A204.1 (cell line): ENCODE measurements around the gene SYTL1.

Experiments used
- FAIRE-seq: peaks from 2 replicates; lab custom pipeline; 2012; peaks lifted over from hg19 to GRCh38; lab: Jason Lieb, UNC

Gene SYTL1

DNA sequence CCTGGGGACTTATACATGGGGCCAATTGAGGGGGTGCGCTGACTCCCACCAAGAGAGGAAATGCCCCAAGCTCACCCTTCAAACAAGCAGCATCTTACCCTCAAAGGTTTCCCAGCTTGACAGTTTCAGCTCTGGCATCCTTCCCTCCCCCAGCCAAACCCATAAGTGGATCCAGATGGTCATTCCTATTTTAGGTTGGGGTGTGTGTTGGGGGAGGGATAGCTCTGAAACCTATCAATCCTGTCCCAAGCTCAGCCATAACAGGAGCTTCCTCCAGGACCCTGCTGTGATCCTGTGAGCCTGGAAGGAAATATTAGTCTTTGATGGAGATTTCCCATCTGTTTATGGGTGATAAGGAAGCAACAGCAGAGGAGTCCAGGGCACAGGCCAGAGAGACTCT, 23.2 kb upstream of the SYTL1 start:
- no peak for FAIRE-seq

GRCh38 chr1:27321813-27322568, 19.8 kb upstream of the SYTL1 start, which contains the start of gene TMEM222:
TSS of gene TMEM222 (plus strand) at chr1:27322163. CDS start at chr1:27322198, 35 bp downstream.
- FAIRE-seq = no peak

DNA sequence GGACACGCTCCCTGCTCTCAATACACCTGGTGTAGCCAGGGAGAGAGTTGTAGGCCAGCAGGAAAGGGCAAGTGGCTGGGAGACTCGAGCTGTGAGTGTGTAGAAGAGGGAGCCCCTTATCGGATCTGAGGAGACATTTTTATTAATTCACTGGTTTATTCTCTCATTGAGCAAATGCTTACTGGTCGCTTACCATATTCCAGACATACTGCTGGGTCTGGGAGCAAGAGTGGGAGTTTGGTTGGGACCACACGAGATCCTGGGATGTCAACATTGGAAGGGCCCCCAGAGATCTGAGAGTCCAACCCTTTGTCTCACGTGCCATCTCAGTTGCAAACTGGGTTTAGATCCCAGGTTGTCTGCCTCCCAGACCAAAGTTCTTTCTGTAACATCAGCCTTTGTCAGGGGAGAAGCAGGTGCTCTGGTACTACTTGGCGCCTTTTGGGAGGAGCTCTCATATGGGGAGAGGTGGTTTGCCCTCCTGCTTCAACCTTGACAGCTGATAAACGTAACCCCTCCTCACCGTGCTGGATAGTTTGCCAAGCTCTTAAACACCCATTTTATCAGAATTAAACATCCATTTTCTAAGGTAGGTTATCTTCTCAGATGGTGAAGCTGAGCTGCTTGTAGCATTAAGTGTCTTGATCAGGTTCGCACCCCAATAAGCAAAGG, 19.1 kb upstream of the SYTL1 start:
- no peak for FAIRE-seq

DNA sequence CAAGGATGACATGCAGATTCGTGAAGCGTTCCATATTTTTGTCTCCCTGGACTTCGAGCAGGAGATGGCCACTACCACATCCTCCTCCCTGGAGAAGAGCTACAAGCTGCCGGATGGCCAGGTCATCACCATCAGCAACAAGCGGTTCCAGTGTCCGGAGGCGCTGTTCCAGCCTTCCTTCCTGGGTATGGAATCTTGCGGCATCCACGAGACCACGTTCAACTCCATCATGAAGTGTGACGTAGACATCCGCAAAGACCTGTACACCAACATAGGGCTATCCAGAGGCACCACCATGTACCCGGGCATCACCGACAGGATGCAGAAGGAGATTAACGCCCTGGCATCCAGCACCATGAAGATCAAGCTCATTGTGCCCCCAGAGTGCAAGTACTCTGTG, 16.5 kb upstream of the SYTL1 start:
- no peak for FAIRE-seq

DNA sequence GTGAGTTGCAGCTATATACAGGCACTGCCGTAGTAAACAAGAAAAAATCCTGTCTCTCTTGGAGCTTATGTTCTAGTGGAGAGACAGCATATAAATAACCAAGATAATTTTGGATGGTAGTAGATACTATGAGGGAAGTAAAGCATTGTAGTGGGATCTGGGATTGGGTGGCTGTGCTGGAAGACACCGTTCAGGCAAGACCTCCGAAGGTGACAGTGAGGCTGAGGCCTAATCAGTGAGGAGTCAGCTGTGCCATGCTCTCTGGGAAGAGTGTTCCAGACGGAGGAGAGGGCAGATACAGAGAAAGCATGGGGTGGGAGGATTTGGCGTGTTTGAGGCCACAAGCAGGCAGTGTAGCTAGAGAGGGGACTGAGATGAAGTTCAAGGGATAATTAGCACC, 13.9 kb upstream of the SYTL1 start:
- FAIRE-seq = no peak

DNA sequence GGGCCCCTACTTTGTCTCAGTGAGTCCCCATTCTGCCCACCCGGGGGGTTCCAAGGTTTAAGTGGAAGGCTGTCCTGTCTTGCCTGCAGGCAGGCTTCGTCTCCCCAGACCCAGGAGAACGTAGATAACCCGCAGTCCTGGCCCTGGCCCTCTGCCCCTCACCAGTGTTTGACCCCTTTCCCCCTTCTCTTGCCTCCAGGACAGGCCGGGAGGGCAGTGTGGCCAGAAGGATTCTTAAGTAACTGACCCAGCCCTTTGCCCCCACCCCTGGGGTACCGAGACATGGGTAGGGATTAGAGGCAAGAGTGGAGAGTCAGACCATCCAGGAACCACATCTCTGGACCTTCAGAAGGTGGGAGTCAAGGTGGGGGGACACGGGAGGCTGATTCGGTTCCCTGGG, 11.0 kb upstream of the SYTL1 start:
- no peak for FAIRE-seq

DNA sequence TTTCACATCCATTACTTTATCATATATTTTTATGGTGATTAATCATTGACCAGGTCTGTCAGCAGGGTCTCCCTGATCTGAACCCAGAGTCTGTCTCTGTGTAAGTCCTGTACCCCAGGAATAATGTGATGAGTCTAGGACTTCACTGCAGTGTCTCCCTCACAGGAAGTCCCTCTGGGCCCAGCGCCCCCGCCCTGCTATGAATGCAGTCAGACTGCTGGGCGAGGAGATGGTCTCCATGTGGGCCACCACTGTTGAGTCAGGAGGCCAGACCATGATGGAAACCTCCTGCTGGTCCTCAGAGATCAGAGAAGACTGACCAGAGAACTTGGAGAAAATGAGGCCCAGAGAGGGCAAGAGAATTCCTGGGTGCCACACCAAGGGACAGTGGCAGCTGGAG, 10.4 kb upstream of the SYTL1 start:
- no peak for FAIRE-seq

DNA sequence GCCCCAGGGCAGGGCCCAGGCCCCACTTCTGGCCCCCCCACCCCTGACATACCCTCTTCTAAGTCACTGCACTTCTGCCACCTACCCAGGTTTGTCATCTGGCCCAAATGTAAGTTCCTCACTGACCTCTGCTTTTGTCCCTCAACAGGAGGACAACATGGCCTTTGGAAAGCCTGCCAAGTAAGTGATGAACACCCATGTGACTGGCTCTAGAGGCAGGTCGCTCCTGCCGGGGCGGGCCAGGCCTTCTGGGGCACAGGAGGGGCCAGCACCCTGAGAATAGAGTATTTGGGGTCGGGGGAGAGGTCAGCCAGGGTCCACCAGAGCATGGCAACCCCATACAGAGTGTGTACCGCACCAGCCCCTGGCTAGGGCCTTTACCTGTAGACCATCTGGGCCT, 9.9 kb upstream of the SYTL1 start:
- FAIRE-seq = no peak

DNA sequence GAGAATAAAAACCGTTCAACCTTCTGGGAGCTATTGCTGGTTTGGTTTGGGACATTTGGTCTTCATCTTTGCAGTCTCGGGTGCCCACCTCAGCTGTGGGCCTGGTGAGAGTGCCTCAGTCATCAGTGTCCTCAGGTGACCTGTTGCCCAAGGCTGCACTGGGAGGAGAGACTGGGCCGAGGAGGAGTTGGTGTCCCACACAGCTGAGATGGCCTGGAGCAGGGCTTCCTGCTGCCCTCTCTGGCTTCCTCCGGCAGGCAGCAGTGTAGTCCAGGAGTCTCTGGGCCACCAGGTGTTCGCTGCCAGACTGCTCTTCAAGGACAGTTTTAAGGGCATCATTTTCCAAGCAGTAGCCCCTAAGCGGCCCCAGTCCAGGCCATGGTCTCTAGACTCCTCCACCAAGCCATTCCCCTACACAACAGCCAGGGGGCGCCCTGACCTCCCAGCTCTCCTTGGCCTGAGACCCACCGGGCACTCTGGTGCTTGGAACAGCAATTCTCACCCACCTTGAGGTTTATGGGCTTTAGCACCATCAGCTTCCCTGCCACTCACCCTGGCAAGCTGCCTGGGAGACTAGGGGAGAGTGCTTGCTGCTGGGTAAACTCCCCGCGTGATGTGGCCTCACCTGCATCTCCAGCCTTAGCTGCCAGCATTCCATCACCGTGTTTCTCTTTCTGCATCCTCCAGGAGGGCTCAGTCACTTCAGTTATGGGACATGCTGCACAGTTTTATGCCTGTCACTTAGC, 9.1 kb upstream of the SYTL1 start:
- FAIRE-seq = no peak

DNA sequence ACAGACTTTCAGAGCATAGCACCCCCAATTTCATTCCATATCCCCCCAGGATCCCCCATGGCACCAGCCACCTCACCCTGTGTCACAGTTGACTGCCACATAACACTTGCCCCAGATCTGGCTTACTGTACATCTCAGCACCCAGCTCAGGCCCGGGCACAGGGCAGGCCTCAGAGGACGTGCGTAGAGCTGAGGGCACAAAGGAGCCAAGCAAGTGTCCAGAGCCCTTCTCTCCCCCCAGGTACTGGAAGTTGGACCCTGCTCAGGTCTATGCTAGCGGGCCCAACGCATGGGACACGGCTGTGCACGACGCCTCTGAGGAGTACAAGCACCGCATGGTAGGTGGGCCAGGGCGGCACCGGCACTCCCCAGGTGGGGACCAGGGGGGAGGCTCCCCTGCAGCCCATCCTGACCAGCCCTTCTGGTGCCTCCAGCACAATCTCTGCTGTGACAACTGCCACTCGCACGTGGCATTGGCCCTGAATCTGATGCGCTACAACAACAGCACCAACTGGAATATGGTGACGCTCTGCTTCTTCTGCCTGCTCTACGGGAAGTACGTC, 8.0 kb upstream of the SYTL1 start:
- no peak for FAIRE-seq

DNA sequence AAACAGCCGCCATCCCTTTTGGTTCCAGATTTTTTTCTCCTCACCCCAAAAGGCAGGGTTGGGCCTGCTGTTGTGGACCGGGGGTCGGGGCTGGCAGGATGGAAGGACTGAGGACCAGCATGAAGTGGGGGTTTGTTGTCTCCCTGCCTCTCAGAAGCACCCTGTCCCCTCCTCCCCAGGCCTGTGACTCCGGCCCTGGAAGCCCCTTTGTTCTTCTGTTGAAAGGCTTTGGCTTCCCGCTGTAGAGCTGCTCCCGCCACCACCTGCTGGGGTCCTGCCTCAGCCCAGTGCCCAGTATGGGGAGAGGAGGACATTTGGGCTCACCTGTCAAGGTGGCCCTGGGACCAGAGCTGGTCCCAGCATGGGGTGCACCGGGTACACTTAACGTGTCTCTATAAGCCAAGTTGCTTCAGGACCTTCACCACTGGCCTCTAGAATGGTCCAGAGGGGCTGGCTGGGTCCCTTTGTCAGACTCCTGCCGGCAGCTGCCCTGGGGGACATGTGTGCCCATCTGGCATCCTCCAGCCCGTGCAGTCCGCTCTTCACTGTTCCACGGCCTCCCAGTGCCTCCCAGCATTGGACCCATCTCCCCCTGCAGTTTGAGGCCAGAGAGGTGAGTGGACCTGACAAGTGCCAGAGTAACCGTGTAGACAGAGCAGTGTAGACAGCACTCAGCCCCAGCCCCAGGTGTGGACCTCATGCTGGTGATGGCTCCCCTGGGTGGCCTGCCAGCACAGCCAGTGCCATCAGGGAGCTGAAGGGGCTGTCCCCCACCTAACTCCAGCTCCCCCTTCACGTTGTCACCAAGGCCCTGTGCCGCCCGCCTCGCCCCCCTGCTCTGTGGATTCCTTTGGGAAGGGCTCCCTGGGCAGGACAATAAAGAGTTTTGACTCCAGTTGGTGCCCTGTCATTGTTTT, 6.1 kb upstream of the SYTL1 start:
- no peak for FAIRE-seq

GRCh38 chr1:27336756-27337155, 5.1 kb upstream of the SYTL1 start:
- FAIRE-seq = no peak

DNA sequence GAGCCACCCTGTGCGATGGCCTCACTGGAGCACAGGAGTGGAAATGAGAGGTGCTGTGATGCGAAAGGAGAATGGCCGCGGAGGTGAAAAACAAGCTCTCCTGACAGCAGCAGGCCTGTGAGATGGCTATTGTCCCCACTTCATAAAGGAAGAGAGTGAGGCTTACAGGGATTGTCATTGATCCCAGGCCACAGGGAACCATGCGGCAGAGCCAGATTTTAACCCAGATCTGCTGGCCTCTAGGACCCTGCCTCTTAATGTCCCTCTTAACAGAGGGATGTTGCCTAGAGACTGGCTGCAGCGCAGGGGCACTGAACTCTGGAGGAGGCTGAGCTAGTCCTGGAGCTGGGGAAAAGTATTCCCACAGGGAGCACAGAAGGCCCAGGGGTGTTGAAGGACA, 3.1 kb upstream of the SYTL1 start:
- no peak for FAIRE-seq

DNA sequence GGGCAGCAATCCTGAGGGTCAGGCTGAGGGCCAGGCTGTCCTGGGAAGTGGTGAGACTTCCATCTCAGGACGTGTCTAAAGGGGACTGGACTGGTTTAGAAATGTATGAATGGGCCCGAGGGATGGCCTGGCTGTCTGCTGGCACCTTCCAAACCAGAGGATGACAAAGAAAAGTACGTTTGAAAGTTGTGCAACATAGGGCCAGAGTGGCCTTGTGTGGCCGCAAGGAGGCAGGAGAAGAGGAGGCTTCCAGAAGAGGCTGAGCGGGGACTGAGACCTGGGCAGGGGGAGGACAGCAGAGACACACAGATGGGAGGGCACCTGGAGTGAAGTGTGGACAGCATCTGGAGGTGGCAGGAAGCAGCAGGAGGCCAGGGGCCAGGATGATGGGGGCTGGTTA, 2.6 kb upstream of the SYTL1 start:
- FAIRE-seq = no peak

DNA sequence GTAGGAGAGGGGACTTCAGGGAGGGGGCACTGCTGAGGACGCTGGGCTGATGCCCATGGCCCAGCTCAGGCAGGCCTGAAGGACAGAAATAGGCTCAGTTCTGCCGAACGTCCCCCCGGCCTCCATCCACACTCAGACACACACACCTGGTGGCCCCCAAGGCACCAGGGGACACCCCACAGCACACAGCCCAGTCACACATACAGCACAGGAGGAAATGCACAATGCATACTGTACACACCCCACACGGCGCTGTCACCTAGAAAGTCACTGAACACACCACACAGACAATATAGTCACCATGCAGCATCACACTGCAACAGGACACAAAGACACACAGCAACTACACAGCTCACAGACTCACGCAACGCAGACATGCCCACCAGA, 562 bp downstream of the SYTL1 start:
- FAIRE-seq = no peak

DNA sequence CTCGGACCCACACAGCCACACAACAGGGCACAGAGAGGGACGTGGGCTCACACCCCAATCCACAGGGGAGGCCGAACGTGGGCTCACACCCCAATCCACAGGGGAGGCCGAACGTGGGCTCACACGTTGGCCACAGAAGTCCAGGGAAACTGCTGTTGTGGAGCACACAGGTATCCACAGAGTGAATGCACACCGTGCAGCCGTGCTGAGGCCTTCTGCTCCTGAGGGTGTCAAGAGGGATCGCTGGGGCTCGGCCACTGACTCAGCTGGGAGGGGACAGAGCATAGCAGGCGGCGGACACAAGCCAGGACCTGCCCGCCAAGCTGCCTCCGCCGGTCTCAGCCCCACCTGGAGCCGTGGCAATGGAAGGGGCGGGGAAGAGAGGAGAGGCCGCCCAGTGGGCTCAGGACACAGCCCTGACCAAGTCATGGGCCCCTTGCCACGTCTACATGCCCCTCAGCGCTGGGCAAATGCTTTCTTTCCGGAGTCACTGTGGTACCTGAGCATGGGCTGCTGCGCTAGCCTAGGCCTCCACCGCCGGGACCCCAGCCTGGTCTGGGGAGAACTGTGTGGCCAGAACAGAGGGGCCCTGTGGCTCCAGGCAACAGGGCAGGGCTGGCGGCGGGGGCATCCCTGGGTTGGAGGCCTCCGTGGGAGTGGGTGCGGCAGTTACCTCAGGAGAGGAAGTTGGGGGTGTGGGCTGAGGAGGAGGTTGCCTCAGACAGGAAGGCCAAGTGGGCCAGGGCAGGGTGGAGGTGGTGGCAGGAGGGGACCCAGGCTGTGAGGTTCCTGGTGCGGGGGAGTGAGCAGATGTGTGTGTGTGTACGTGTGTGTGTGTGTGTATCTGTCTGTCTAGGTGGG, 1.2 kb downstream of the SYTL1 start:
- FAIRE-seq = no peak

DNA sequence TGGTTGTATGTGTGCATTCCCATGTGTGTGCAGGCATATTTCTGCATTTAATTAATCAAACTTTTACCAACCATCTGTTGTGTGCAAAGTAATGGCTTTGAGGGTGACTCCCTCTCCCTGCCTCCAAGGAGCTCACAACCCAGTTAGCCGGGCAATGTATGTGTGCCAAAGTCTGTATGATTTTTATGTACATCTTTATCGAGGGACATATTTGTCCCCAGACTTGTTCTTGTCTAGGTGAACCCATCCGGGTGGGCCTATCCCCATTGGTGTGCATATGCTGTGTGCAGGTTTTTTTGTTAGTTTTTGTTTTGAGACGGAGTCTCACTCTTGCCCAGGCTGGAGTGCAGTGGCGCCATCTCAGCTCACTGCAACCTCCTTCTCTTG, 1.8 kb downstream of the SYTL1 start:
- no peak for FAIRE-seq

- no peak for FAIRE-seq
Measured at GRCh38 chr1:27345272-27345671, 3.5 kb downstream of the SYTL1 start.

GRCh38 chr1:27346357-27346756, 4.5 kb downstream of the SYTL1 start:
- no peak for FAIRE-seq

- no peak for FAIRE-seq
Measured at GRCh38 chr1:27346991-27347624, 5.3 kb downstream of the SYTL1 start.
